GM21447 (cell line): ENCODE measurements around the gene ZFYVE19.

Source experiments
- ATAC-seq: cut with Tn5 transposase; IDR thresholded peaks from one replicate; pipeline ENCODE4 v1.9.1; 2021; ENCODE audit not compliant: unreplicated experiment

Gene ZFYVE19

GRCh38 chr15:40812721-40813425 is 6.0 kb downstream of the ZFYVE19 start:
- no peak for ATAC-seq

DNA sequence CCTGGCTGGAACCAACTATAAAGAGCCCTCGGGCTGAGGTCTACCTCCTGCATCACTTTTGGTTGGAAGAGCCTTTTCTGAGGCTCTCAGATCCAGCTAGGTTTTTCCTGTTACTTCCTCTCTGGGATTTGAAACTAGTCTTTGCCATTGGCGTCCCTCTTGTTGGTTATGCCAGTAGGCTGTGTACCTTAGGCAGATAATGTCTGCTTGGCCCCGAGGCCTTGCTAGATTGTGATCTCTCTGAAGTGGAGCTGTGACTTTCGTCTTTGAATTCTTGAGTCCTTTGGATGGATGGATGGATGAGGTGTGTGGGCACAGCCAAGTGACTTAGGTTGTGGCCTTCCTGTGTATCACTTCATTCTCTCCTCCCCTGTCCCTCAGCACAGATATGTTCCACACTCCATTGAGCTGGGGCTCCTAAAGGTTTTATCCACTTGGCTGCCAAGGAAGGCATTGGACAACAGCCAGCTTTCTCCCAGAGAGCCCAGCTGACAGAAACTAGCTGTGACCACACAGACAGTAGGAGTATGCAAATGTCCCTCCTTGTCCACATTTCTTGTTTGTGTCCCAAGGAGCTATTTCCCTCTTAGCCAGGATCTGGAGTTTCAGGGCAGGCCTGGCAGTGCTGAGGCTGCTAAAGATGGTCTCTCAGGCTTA is 8.3 kb downstream of the ZFYVE19 start:
- no peak for ATAC-seq

- ATAC-seq = no peak
Measured at GRCh38 chr15:40819048-40819447, 12.2 kb downstream of the ZFYVE19 start.

GRCh38 chr15:40821195-40821594 is 14.3 kb downstream of the ZFYVE19 start:
- no peak for ATAC-seq

DNA sequence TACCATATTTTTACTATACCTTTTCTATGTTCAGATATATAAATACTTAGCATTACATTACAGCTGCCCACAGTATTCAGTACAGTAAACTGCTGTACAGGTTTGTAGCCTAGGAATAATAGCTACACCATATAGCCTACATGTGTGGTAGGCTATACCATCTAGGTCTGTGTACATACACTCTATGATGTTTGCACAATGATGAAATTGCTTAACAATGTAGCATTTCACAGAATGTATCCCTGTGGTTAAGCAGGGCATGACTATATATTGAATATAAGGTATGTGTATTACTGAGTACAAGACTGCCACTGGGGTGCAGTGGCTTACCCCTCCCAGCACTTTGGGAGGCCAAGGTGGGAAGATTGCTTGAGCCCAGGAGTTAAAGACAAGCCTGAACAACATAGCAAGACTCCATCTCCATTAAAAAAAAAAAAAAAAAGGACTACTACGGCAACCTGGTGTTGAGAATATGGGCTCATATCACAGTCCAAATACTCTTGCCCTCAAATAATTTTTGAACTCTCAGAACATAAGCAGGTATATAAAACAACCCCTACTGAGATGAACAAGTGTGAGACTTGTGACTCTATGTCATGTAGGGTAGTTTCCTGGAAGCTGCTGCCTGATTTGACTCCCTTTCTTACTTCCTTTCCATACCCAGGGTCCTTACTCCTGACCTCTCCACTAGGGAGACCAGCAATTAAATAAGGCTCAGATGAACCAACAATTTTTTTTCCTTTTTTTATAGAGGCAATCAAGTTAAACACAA is 16.9 kb downstream of the ZFYVE19 start:
- ATAC-seq = no peak

DNA sequence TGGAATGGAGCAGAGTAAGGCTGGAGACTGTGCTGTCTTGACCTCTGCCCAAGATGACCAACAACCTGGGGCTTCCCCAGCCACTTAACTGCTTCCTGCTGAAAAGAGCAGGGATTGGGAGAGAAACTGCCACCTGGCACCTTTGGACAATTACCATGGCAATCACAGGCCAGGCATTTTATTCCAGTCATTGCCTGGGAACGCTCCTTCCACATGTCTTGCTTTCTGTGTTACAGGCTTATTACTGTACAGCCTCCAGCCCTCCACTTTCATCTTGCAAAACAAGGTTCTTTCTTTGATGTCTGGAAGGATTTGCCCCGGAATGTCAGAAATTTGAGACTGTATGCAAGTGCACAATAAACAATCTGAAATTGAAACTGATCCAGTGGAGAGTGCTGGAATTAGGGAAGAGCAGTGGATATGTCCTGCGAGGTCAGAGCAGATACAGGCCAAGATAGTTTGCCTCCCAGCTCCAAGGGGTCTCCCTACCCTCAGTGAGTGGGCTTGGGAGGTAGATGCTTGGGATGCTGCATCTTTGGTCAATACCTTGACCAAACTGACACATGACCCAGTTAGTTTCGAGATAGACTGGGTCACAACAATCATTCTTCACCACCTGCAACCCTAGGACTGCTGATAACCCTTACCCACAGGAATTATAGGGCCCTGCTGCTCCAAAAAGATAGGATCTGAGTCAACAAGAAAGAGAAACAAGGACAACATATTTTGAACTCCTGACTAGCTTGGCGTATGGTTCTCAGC is 19.0 kb downstream of the ZFYVE19 start:
- ATAC-seq = no peak

- ATAC-seq = no peak
Measured at GRCh38 chr15:40826423-40827075, 19.7 kb downstream of the ZFYVE19 start.

DNA sequence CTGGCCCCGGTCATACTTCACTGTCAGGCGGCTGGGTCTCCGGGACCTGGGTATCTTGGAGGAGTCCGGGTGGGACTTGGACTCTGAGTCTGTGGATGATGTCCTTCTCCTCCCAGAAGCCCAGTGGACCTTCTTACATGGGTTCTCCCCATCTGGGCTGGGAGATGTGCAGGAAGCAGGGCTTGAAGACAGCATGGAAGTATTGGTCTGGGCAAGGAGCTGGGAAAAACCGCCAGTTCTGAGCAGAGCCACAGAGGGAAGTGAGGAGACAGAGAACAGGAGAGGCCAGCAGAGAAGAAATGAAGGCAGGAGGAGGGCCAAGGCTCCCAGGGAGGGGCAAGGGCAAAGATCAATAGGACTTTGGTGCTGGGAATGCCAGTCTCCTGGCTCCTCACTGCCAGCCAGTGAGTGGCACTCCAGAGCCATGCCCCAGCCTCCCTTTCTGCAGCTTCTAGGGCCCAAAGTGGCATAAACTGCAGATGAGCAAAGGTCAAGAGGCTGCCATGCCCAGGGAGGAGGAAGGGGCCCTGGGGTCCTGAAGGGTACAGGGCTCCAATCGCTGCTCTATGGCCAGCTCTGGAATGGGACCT is 21.7 kb downstream of the ZFYVE19 start, which contains the start of gene PPP1R14D:
Gene PPP1R14D (minus strand): TSS at position 262 of the 590 bp plus-strand sequence. CDS start 67 bp downstream, at position 195.
- ATAC-seq = no peak

DNA sequence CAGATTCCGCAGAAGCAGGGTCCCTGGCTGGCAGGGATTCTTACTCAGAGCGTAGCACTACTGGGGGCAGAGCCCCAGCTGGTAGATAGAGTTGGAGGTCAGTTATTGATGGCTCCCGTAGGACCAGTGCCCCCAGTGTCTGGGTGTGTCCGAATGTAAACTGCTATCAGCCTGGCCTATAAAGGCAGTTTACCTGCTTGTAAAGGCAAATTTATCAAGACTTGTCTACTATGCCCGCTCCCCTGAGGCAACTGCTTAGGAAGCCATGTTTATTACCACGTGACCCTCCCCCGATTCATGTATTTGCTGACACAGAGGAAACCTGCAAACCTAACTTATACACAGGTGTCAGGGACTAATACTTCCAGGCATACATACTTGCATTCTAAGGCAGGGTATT is 22.2 kb downstream of the ZFYVE19 start:
- ATAC-seq = no peak

GRCh38 chr15:40830884-40831283 is 24.0 kb downstream of the ZFYVE19 start:
- ATAC-seq = no peak

DNA sequence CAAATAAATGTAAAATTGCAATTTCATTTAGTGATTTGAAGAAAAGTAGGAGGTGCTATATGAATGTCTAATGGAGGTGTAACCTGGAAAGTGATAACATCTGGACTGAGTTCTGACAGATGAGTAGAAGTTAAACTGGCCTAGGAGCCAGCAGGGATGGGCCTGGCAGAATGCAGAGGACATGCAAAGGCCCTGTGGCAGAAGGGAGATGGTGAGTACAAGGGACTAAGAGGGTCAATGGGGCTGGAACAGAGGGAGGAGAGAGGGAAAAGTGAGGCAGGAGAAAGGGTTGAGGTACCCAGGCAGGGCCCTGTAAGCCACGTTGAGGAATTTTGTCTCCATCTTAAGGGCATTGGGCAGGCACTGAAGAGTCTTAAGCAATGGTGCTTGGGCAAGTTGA is 25.0 kb downstream of the ZFYVE19 start:
- ATAC-seq = no peak

DNA sequence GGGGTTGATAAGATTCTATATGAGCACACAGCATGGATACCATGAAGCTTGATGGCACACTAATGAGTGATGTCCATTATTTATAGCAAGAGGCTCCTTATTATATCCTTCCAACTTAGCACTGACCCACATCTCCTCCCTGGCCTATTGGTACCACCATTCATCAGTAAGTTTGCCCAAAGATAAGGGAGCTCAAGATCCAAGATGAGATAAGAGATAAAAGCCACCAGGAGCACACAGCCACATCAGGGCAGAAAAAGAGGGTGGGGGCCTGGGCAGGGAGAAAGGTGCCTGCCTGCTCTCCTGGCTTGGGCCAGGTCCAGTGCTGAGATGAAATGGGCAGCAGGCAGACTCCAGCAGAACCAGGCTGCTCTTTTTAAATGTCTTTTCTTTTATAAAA is 26.0 kb downstream of the ZFYVE19 start:
- no peak for ATAC-seq

- ATAC-seq = no peak
Measured at GRCh38 chr15:40836020-40836419, 29.1 kb downstream of the ZFYVE19 start.

- no peak for ATAC-seq
Measured at GRCh38 chr15:40838756-40839155, 31.9 kb downstream of the ZFYVE19 start.

GRCh38 chr15:40841741-40842140 is 34.9 kb downstream of the ZFYVE19 start:
- ATAC-seq = no peak

- no peak for ATAC-seq
Measured at GRCh38 chr15:40843261-40843884, 36.5 kb downstream of the ZFYVE19 start.

DNA sequence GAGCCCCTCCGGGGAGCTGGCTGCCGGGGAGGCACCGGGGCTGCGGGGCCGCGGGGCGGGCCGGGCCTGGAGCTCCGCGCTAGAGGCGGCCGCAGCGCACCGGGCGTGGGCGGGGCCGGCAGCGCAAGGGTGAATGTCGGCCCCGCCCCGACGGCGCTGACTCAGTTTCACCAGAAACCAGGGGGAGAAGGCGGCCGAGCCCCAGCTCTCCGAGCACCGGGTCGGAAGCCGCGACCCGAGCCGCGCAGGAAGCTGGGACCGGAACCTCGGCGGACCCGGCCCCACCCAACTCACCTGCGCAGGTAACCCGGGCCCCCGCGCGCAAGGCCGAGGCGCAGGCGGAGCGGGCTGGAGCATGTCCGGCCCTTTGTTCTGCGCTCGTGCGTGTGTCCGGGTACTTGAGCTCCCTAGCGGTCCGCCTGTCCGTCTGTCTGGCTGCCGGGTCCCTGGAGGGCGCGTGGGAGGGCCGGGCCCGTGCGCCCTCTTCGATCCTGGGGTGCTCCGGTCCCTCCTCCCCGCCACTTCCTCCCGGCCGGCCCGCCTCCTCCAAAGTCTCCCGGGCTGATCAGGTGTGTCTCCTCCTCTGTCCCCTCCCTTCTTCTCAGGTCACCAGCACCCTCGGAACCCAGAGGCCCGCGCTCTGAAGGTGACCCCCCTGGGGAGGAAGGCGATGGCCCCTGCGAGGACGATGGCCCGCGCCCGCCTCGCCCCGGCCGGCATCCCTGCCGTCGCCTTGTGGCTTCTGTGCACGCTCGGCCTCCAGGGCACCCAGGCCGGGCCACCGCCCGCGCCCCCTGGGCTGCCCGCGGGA is 37.2 kb downstream of the ZFYVE19 start, which contains the start of gene SPINT1:
Gene SPINT1 (plus strand): TSS at position 164 of the 811 bp plus-strand sequence. CDS start 507 bp downstream, at position 671.
- no peak for ATAC-seq

DNA sequence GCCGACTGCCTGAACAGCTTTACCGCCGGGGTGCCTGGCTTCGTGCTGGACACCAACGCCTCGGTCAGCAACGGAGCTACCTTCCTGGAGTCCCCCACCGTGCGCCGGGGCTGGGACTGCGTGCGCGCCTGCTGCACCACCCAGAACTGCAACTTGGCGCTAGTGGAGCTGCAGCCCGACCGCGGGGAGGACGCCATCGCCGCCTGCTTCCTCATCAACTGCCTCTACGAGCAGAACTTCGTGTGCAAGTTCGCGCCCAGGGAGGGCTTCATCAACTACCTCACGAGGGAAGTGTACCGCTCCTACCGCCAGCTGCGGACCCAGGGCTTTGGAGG is 37.8 kb downstream of the ZFYVE19 start:
- ATAC-seq = no peak

DNA sequence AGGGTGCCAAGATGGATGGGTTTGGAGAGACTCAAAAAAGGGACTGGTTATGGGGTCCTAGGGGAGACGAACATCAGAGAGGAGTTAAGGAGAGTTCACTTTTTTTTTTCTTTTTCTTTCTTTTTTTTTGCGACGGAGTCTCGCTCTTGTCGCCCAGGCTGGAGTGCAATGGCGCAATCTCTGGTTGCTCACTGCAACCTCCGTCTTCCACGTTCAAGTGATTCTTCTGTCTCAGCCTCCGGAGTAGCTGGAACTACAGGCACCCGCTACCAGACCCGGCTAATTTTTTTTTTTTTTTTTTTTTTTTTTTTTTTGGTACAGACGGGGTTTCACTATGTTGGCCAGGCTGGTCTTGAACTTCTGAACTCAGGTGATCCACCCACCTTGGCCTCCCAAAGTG is 38.1 kb downstream of the ZFYVE19 start:
- ATAC-seq = no peak
